HepG2 (cell line): ENCODE results near the gene PPY. TPM values are rescaled to one million over a fixed set of nuclear protein-coding genes. Genes with fewer than 3 reads are reported as not detected.
A peak's percentile ranks its signal among the peaks of the same experiment; 100 is the strongest.

Source experiments
- AGO1 ChIP-seq: fragments of 200-400 bp; formaldehyde crosslinking; IDR thresholded peaks from 2 replicates; pipeline ENCODE4 v1.6.1; 2017; ENCODE audit warnings: mild to moderate bottlenecking, low read depth, low read length, moderate library complexity; ENCODE audit not compliant: poor library complexity, severe bottlenecking
- HHEX ChIP-seq: IDR thresholded peaks from 2 replicates; pipeline ENCODE4 v1.6.1; 2016; ENCODE audit warnings: control low read depth
- KDM6A ChIP-seq: IDR thresholded peaks from 2 replicates; pipeline ENCODE4 v1.6.1; 2016; ENCODE audit warnings: low read depth
- PLSCR1 ChIP-seq: sonication (generic); formaldehyde crosslinking; IDR thresholded peaks from 2 replicates; pipeline ENCODE4 v1.5.0; 2020; ENCODE audit warnings: missing genetic modification reagents, mild to moderate bottlenecking, borderline replicate concordance
- REPIN1 ChIP-seq: sonication (generic); formaldehyde crosslinking; IDR thresholded peaks from 2 replicates; pipeline ENCODE4 v1.8.0; 2022; ENCODE audit warnings: missing genetic modification reagents, low read depth, mild to moderate bottlenecking, borderline replicate concordance
- SNAI1 ChIP-seq: sonication (generic); formaldehyde crosslinking; IDR thresholded peaks from 2 replicates; pipeline ENCODE4 v1.5.0; 2020; ENCODE audit warnings: mild to moderate bottlenecking, missing genetic modification reagents, borderline replicate concordance
- SRSF1 ChIP-seq: fragments of 200-400 bp; formaldehyde crosslinking; optimal IDR thresholded peaks from 2 replicates; pipeline ENCODE3; 2017; ENCODE audit warnings: mild to moderate bottlenecking, low read depth, low read length, moderate library complexity
- WIZ ChIP-seq: sonication (generic); formaldehyde crosslinking; IDR thresholded peaks from 2 replicates; pipeline ENCODE4 v1.5.1; 2020; ENCODE audit warnings: mild to moderate bottlenecking, missing genetic modification reagents
- ZC3H4 ChIP-seq: sonication (generic); formaldehyde crosslinking; IDR thresholded peaks from 2 replicates; pipeline ENCODE4 v1.4.0; 2020; ENCODE audit warnings: missing genetic modification reagents, borderline replicate concordance
- ZNF256 ChIP-seq: sonication (generic); formaldehyde crosslinking; conservative IDR thresholded peaks from 2 replicates; pipeline ENCODE4 v1.4.0; 2020; ENCODE audit warnings: missing genetic modification reagents
- ZNF710 ChIP-seq: sonication (generic); formaldehyde crosslinking; IDR thresholded peaks from 2 replicates; pipeline ENCODE4 v1.5.0; 2020; ENCODE audit warnings: mild to moderate bottlenecking, missing genetic modification reagents, borderline replicate concordance
- ZNF761 ChIP-seq: sonication (generic); formaldehyde crosslinking; conservative IDR thresholded peaks from 2 replicates; pipeline ENCODE4 v1.4.0; 2020; ENCODE audit warnings: mild to moderate bottlenecking, missing genetic modification reagents
- ZNF839 ChIP-seq: sonication (generic); formaldehyde crosslinking; IDR thresholded peaks from 2 replicates; pipeline ENCODE4 v1.4.0; 2020; ENCODE audit warnings: missing genetic modification reagents, mild to moderate bottlenecking, borderline replicate concordance
- polyA plus RNA-seq, 8 experiments: library from polyadenylated mRNA; depleted of rRNA in 3 of 8; stranded (reverse) in 7 of 8; unstranded in 1 of 8; fragments of >200 nt; fragmentation: Illumina TruSeq in 4 of 8; extraction: Trizol in 4 of 8; gene quantifications; 2 replicates each; pipeline versions ENCODE4 v1.2.1 to v1.2.3, GENCODE V29; 2011 to 2016; ENCODE audit warnings: low read depth in 4 of 8, missing spikeins in 1 of 8, mixed read lengths in 1 of 8; ENCODE audit not compliant: insufficient read depth in 1 of 8
- total RNA-seq, 5 experiments: library from RNA; depleted of rRNA; stranded (reverse); fragments of >200 nt; fragmentation: Illumina TruSeq; extraction: Trizol; gene quantifications; 2 replicates each; pipeline ENCODE4 v1.2.3, GENCODE V29; 2016; ENCODE audit warnings: low read depth in 1 of 5
- TF ChIP-seq, protein P1 (sequence below): sonication (generic); formaldehyde crosslinking; IDR thresholded peaks from 2 replicates; pipeline ENCODE4; 2020; ENCODE audit warnings: missing genetic modification reagents, mild to moderate bottlenecking, borderline replicate concordance

PPY gene
- total and polyA plus RNA-seq, 2 of the 13 experiments (the other 11 are each of a cell fraction or from before 2014, with no cell fraction given) = not detected

DNA sequence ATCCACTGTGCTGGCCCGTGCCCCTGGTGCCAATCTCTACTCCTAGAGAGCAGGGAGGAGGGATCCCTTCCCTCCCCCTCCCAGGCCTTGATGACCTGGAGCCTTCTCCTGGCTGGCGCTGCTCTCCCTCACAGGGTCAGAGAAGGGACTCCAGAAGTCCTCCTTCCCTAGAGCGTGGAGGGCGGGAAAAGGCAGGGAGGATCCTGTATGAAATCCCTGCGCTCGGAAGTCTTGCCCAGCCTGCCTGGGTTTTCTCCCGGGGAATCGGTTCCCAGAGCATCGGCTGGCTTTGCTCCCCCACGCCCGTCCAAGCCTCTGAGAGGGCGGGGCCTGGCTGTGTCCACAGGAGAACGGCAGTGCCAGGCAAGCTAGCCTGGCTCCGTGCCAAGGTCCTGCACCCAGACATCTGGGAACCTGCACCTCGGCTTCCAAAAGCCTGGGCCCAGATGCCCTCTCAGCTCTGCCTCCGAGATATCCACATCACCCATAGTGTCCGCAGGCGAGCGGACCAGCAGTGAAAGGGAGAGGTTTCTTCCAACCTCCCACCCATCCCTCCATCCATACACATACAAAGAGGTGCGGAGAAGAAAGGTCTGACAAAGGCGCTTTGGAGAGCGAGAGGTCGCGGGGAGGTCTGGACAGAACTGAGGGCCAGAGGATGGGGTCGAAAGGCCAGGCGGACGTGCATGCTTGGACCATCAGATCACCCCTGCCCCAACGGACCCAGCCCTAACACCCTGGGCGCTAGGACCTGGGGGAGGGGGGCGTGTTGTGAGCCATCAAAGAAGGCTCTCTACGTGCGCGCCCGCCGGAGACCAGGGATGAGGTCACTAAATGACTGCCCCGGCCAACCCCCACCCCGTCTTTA, 36.1 kb downstream of the PPY start (continued):
- TF ChIP-seq ZNF761 (no peak), SNAI1 (no peak), SRSF1 (peak; percentile 22), WIZ (CRISPR knock-in tag) (no peak), AGO1 (no peak), HHEX (no peak), ZC3H4 (no peak), REPIN1 (no peak), ZNF710 (CRISPR knock-in tag) (peak; percentile 60; the same call in 1 of the 2 replicates), PLSCR1 (CRISPR knock-in tag) (peak; percentile 79; the same call in 1 of the 2 replicates), ZNF256 (CRISPR knock-in tag) (no peak), KDM6A (CRISPR knock-in tag) (no peak), ZNF839 (CRISPR knock-in tag) (no peak)
- TF ChIP-seq, protein P1, sequence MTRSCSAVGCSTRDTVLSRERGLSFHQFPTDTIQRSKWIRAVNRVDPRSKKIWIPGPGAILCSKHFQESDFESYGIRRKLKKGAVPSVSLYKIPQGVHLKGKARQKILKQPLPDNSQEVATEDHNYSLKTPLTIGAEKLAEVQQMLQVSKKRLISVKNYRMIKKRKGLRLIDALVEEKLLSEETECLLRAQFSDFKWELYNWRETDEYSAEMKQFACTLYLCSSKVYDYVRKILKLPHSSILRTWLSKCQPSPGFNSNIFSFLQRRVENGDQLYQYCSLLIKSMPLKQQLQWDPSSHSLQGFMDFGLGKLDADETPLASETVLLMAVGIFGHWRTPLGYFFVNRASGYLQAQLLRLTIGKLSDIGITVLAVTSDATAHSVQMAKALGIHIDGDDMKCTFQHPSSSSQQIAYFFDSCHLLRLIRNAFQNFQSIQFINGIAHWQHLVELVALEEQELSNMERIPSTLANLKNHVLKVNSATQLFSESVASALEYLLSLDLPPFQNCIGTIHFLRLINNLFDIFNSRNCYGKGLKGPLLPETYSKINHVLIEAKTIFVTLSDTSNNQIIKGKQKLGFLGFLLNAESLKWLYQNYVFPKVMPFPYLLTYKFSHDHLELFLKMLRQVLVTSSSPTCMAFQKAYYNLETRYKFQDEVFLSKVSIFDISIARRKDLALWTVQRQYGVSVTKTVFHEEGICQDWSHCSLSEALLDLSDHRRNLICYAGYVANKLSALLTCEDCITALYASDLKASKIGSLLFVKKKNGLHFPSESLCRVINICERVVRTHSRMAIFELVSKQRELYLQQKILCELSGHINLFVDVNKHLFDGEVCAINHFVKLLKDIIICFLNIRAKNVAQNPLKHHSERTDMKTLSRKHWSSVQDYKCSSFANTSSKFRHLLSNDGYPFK (CRISPR knock-in tag) = no peak
